ENCODE results near the gene POR.

POR gene

DNA sequence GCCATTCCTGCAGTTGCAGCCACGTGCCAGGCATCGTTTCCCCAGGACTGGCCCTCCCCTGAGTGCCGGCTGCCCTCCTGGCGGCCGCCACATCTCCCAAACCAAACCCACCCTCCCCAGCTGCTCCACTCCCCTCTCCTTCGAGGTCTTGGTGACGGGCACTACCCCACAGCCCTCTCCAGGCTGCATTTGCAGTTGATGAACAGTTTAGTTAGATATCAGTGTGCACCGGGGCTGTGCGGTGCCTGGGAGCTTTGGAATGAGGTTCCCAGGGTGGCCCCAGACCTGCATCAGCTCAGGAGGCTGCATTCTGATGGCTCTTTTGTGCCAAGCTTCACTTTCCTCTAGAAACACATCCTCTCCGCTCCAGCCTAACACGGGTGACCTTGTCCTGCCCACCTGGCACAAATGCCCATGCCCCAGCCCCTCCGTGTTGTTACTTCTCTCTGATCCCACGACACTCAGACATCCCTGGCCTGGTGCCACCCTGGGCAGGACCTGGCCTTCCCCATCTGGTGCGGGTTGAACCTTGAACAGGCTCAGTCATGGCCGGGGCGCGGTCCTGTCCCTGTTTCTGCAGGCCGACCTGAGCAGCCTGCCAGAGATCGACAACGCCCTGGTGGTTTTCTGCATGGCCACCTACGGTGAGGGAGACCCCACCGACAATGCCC is 64.9 kb downstream of the POR start:
- ATAC-seq (ENCODE audit: low read depth) (no peak), DNase-seq (ENCODE audit: low spot score in 2 of 2) (no peak)
- peaks cover 14% of the 10 kb centered on the region for H3K36me3 Mint-ChIP-seq
- H3K9me3 Mint-ChIP-seq = no peaks in the 10 kb centered on the region
- H3K27ac Mint-ChIP-seq = no peak overlapping the region
- no peaks in the 10 kb centered on the region for H3K27me3 Mint-ChIP-seq
- no peaks in the 10 kb centered on the region for H3K4me1 Mint-ChIP-seq
- H3K4me3 Mint-ChIP-seq = no peak overlapping the region

- Mint-ChIP-seq H3K4me3 (no peak overlapping the region), H3K27me3 (no peaks in the 10 kb centered on the region), H3K4me1 (no peaks in the 10 kb centered on the region), H3K27ac (no peak overlapping the region), H3K36me3 (peaks cover 16% of the 10 kb centered on the region), H3K9me3 (no peaks in the 10 kb centered on the region)
- DNase-seq (ENCODE audit: low spot score in 2 of 2) = no peak
- no peak for ATAC-seq (ENCODE audit: low read depth)
Observed at GRCh38 chr7:75980430-75981202, 65.7 kb downstream of the POR start.

DNA sequence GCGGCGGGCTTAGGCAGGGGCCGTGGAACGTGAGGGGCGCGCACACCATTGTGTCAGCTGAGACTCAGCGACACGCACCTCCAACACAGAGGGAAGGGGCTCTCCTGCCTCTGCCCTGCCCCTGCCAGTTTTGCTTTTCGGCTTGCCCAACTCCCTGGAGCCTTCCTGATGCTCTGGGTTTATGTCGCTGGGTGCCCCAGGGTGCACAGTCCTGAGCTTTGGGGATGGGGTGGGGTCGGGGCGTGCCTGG is 66.2 kb downstream of the POR start:
- Mint-ChIP-seq H3K27ac (no peak overlapping the region), H3K9me3 (no peaks in the 10 kb centered on the region), H3K36me3 (peaks cover 16% of the 10 kb centered on the region), H3K4me1 (no peaks in the 10 kb centered on the region), H3K27me3 (no peaks in the 10 kb centered on the region), H3K4me3 (no peak overlapping the region)
- no peak for ATAC-seq (ENCODE audit: low read depth)
- DNase-seq (ENCODE audit: low spot score in 2 of 2) = no peak

DNA sequence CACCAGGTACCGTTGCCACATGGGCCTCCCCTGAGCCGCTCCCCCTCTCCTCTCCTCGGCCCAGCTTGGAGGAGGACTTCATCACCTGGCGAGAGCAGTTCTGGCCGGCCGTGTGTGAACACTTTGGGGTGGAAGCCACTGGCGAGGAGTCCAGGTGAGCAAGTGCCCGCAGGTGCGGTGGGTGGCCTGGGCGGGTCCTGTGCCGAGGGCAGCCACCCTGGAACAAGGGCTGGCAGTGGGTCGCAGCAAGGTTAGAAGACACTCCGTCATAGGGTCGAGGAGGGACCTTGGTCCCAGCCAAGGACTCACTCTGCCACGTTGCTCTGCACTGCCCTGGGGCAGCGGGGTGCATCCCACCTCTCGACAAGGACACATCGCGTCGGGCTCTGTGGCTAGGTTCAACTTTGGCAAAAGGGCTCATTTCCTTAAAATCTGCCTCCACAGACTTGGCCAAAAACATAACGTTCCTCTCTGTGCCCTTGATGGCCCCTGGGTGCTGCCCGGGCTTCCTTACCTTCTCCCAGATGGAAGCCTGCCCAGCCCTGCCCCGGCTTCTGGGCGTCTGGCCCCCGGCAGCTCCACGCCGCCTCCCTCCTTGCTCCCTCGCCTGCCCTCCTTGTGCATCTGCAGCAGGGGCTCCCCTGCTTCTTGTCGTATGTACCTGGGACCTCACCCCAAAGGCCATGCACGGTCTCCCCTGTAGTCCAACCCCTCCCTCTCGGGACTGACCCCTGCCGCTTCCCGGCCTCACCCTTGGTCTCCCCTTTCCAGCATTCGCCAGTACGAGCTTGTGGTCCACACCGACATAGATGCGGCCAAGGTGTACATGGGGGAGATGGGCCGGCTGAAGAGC is 66.7 kb downstream of the POR start:
- ATAC-seq (ENCODE audit: low read depth) (no peak), DNase-seq (ENCODE audit: low spot score in 2 of 2) (no peak)
- Mint-ChIP-seq H3K4me1 (no peaks in the 10 kb centered on the region), H3K36me3 (peaks cover 16% of the 10 kb centered on the region), H3K9me3 (no peaks in the 10 kb centered on the region), H3K4me3 (no peak overlapping the region), H3K27me3 (no peaks in the 10 kb centered on the region), H3K27ac (no peak overlapping the region)

GRCh38 chr7:75982306-75983064 is 67.5 kb downstream of the POR start:
- H3K27ac Mint-ChIP-seq = no peak overlapping the region
- peaks cover 20% of the 10 kb centered on the region for H3K36me3 Mint-ChIP-seq
- no peaks in the 10 kb centered on the region for H3K4me1 Mint-ChIP-seq
- no peak overlapping the region for H3K4me3 Mint-ChIP-seq
- DNase-seq (ENCODE audit: low spot score in 2 of 2) (no peak), ATAC-seq (ENCODE audit: low read depth) (no peak)
- H3K9me3 Mint-ChIP-seq = no peaks in the 10 kb centered on the region
- H3K27me3 Mint-ChIP-seq = no peaks in the 10 kb centered on the region

GRCh38 chr7:75983471-75984129 is 68.6 kb downstream of the POR start:
- no peak for DNase-seq (ENCODE audit: low spot score in 2 of 2)
- H3K27ac Mint-ChIP-seq = no peak overlapping the region
- H3K4me1 Mint-ChIP-seq = peaks cover 2% of the 10 kb centered on the region
- no peak overlapping the region for H3K4me3 Mint-ChIP-seq
- H3K27me3 Mint-ChIP-seq = no peaks in the 10 kb centered on the region
- H3K36me3 Mint-ChIP-seq = peaks cover 20% of the 10 kb centered on the region
- no peaks in the 10 kb centered on the region for H3K9me3 Mint-ChIP-seq
- no peak for ATAC-seq (ENCODE audit: low read depth)

DNA sequence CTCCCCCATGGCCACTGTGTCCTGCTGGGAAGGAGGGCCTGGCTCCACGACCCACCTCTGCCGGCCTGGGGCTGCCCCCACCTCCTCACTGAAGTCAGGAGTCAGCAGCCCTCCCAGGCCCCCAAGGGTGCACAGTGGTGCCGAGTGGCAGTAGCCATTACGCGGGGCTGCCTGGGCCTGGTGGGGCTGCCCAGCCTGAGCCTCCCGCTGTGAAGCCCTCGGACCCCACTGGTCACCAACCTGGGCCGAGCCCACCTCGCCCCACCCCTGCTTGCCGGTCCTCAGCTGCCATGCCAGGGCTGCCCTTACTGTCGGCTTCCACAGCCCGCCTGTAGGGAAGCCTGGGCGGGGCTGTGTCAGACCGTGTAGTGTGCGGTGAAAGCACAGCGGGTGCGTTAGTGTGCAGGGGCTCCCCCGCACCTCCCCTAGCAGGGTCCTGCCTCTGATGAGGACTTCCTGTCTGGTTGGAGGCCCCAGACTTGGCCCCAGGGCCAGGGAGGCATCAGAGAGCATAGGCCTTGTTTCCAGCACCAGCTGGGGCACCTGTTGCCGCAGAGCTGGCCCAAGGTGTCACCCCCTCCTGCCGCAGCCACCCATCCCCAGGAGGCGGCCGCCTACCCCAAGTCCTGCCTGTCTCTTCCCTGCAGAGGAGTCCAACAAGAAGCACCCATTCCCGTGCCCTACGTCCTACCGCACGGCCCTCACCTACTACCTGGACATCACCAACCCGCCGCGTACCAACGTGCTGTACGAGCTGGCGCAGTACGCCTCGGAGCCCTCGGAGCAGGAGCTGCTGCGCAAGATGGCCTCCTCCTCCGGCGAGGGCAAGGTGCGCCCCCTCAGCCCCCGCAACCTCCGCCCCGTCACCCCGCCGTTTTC is 69.4 kb downstream of the POR start:
- no peak for DNase-seq (ENCODE audit: low spot score in 2 of 2)
- Mint-ChIP-seq H3K36me3 (peaks cover 20% of the 10 kb centered on the region), H3K27ac (peak overlapping the region; percentile 38), H3K27me3 (no peaks in the 10 kb centered on the region), H3K4me1 (peaks cover 2% of the 10 kb centered on the region), H3K4me3 (no peak overlapping the region), H3K9me3 (no peaks in the 10 kb centered on the region)
- no peak for ATAC-seq (ENCODE audit: low read depth)

DNA sequence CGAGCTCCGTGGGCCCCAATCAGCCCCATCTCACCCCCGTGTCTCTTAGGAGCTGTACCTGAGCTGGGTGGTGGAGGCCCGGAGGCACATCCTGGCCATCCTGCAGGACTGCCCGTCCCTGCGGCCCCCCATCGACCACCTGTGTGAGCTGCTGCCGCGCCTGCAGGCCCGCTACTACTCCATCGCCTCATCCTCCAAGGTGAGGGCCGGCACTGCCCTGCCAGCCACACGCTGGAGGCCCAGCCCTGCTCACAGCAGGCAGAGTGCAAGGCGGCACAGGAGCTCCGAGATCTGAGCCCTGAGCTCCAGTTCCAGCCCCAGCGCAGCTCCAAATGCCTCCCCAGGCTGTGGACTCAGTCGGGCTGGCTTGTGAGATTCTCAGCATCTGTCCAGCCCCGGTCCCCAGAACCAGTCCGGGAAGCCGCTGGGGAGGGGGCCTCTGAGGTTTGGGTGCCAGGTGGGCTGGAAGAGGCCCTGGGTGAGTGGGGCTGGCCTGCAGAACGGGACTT is 70.1 kb downstream of the POR start:
- Mint-ChIP-seq H3K9me3 (no peaks in the 10 kb centered on the region), H3K27ac (peak overlapping the region; percentile 38), H3K4me1 (peaks cover 7% of the 10 kb centered on the region), H3K27me3 (no peaks in the 10 kb centered on the region), H3K36me3 (peaks cover 18% of the 10 kb centered on the region), H3K4me3 (no peak overlapping the region)
- ATAC-seq (ENCODE audit: low read depth) = no peak
- DNase-seq (ENCODE audit: low spot score in 2 of 2) = no peak

DNA sequence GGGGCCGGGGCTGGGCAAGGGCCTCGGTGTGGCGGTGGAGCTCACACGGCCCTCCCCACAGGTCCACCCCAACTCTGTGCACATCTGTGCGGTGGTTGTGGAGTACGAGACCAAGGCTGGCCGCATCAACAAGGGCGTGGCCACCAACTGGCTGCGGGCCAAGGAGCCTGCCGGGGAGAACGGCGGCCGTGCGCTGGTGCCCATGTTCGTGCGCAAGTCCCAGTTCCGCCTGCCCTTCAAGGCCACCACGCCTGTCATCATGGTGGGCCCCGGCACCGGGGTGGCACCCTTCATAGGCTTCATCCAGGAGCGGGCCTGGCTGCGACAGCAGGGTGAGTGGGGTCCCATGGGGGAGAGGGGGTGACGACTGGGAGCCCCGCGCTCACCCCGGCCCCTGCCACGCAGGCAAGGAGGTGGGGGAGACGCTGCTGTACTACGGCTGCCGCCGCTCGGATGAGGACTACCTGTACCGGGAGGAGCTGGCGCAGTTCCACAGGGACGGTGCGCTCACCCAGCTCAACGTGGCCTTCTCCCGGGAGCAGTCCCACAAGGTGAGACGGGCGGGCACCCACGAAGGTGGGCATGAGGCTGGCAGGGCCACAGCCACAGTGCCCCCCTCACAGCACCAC is 70.7 kb downstream of the POR start:
- H3K4me1 Mint-ChIP-seq = peaks cover 10% of the 10 kb centered on the region
- DNase-seq (ENCODE audit: low spot score in 2 of 2) (no peak), ATAC-seq (ENCODE audit: low read depth) (no peak)
- H3K4me3 Mint-ChIP-seq = no peak overlapping the region
- no peaks in the 10 kb centered on the region for H3K27me3 Mint-ChIP-seq
- no peaks in the 10 kb centered on the region for H3K9me3 Mint-ChIP-seq
- peaks cover 16% of the 10 kb centered on the region for H3K36me3 Mint-ChIP-seq
- H3K27ac Mint-ChIP-seq = no peak overlapping the region

DNA sequence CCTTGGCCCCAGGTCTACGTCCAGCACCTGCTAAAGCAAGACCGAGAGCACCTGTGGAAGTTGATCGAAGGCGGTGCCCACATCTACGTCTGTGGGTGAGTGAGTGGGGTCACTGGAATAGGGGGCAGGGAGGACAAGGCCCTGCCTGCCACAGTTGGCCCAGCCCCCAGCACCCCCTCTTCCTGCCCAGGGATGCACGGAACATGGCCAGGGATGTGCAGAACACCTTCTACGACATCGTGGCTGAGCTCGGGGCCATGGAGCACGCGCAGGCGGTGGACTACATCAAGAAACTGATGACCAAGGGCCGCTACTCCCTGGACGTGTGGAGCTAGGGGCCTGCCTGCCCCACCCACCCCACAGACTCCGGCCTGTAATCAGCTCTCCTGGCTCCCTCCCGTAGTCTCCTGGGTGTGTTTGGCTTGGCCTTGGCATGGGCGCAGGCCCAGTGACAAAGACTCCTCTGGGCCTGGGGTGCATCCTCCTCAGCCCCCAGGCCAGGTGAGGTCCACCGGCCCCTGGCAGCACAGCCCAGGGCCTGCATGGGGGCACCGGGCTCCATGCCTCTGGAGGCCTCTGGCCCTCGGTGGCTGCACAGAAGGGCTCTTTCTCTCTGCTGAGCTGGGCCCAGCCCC is 71.3 kb downstream of the POR start:
- H3K4me1 Mint-ChIP-seq = peaks cover 10% of the 10 kb centered on the region
- DNase-seq (ENCODE audit: low spot score in 2 of 2) (no peak), ATAC-seq (ENCODE audit: low read depth) (no peak)
- H3K27ac Mint-ChIP-seq = no peak overlapping the region
- H3K9me3 Mint-ChIP-seq = no peaks in the 10 kb centered on the region
- no peak overlapping the region for H3K4me3 Mint-ChIP-seq
- H3K27me3 Mint-ChIP-seq = no peaks in the 10 kb centered on the region
- H3K36me3 Mint-ChIP-seq = peaks cover 14% of the 10 kb centered on the region

DNA sequence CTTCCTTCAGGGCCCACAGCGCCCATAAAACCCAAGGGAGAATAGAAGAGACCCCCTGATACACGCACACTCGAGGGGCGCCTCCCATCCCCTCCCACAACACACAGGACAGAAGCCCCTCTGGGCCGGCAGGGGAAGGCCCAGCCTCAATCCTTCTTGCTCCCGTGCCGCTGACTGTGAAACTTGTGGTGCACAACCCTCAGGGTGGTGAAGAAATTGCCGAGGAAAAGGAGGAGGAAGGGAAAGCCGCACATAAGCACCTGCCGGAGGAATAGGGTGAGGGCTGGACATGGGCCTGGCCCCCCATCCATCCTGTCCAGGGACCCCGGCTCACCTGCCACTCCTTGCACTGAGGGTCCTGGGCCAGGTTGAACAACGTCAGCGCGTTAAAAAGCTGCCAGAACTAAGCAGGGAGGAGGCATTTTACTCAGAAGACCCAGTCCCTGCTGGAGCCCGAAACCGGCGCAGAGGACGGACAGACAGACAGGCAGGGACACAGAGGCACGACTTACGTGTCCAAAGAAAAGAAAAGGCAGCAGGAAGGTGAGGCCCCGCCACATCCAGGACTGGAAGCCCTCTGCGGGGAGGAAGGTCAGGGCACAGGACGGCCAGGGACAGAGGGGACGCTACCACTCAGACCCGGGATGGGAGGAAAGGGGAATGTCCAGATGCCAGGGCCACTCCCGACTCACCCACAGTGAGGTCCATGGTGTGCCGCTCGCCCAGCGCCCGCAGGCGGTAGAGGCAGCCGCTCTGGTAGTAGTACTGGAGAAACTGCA is 72.3 kb downstream of the POR start:
- Mint-ChIP-seq H3K27me3 (no peaks in the 10 kb centered on the region), H3K27ac (peak overlapping the region; percentile 35)

More for the DNA sequence above, 72.3 kb downstream of the POR start:
- no peak for DNase-seq (ENCODE audit: low spot score in 2 of 2)
- H3K9me3 Mint-ChIP-seq = no peaks in the 10 kb centered on the region
- peaks cover 10% of the 10 kb centered on the region for H3K4me1 Mint-ChIP-seq
- no peak for ATAC-seq (ENCODE audit: low read depth)
- peaks cover 12% of the 10 kb centered on the region for H3K36me3 Mint-ChIP-seq
- no peak overlapping the region for H3K4me3 Mint-ChIP-seq

Measured in memory B cell (primary cell).